Measurements from ENCODE around the gene FAM168B. TPM values are rescaled to one million over a fixed set of nuclear protein-coding genes. Genes with fewer than 3 reads are reported as not detected.

Gene FAM168B
- total RNA-seq, 4 donors from 2014 or later, result 97.7 to 137 (median 122) TPM

- DNase-seq (ENCODE audit: low spot score) (no peak), ATAC-seq (ENCODE audit: low FRiP score) (no peak)
- TF ChIP-seq CTCF (IDR thresholded peaks at IDR 0.05), result no peak
Measured at GRCh38 chr2:131033786-131034121, 59.5 kb downstream of the FAM168B start.

- ATAC-seq (ENCODE audit: low FRiP score), result no peak
- TF ChIP-seq CTCF (IDR thresholded peaks at IDR 0.05), result no peak
- no peak for DNase-seq (ENCODE audit: low spot score)
Measured at GRCh38 chr2:131032393-131032836, 60.8 kb downstream of the FAM168B start.

- DNase-seq (ENCODE audit: low spot score) (no peak), ATAC-seq (ENCODE audit: low FRiP score) (no peak)
- TF ChIP-seq CTCF (IDR thresholded peaks at IDR 0.05), result no peak
Measured at GRCh38 chr2:131031875-131032274, 61.4 kb downstream of the FAM168B start.

GRCh38 chr2:131031431-131031841, 61.8 kb downstream of the FAM168B start:
- no peak for DNase-seq (ENCODE audit: low spot score)
- no peak for TF ChIP-seq CTCF (IDR thresholded peaks at IDR 0.05)
- ATAC-seq (ENCODE audit: low FRiP score), result no peak

DNA sequence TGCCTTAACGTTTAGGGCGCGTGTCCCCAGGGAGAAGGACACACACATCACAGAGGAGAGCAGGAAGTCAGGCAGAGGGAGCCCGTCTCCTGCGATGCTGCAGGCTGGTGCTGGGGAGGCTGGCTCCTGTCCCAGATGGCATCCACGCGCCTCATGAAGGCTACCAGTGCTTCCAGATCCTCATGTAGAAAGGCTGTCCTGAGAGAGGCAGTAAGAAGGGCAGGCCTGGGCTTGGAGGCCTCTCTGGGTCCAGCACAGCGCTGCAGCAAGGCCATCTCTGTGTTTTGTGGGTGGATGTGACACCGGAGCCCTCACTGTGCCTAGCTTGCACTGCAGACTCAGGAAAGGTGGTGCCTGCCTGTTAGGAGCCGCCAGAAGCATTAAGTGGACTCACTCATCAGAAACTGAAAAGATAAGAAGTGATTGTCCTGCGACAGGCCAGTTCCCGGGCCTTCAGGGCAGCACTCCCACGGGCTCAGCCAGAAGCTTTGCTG, 62.7 kb downstream of the FAM168B start:
- TF ChIP-seq CTCF (IDR thresholded peaks at IDR 0.05), result no peak
- DNase-seq (ENCODE audit: low spot score), result no peak
- ATAC-seq (ENCODE audit: low FRiP score), result no peak

DNA sequence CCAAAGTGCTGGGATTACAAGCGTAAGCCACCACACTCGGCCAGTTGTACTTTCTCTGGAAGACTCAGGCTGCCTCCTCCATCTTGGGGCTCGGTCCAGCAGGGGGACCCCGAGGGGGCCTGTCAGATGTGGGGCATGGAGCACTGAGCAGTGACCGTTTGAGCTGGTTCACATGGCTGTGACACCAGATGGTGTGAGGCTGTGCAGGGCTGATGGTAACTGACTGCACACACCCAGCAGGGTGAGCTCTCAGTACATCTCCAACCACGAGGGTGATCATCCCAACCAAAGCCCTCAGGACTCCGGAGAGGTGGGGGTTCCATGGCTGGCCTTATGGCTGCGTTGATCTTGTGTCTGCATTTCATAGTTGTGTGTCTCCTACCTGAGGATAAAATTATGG, 63.4 kb downstream of the FAM168B start:
- no peak for ATAC-seq (ENCODE audit: low FRiP score)
- no peak for DNase-seq (ENCODE audit: low spot score)
- no peak for TF ChIP-seq CTCF (IDR thresholded peaks at IDR 0.05)

- no peak for TF ChIP-seq CTCF (IDR thresholded peaks at IDR 0.05)
- DNase-seq (ENCODE audit: low spot score) (no peak), ATAC-seq (ENCODE audit: low FRiP score) (no peak)
Measured at GRCh38 chr2:131027566-131028528, 65.4 kb downstream of the FAM168B start.

Measured in omental fat pad (tissue), 4 donors.